IPS-18c (cell line): ENCODE measurements around the gene TUBB4B.
"Not testable (repeated sequence)": the region's sequence is repeated elsewhere in the genome, so short reads cannot be mapped to it uniquely, and the experiment has no call there.

Experiments used
- H3K4me3 ChIP-seq: 2 replicates; pipeline ENCODE4 v1.7.0; 2013; ENCODE audit warnings: low read depth, mild to moderate bottlenecking, low read length, moderate library complexity; ENCODE audit not compliant: insufficient read depth
- H3K9me3 ChIP-seq: one replicate; pipeline ENCODE4 v1.6.1; 2013; ENCODE audit warnings: mild to moderate bottlenecking, low read length, moderate library complexity; ENCODE audit not compliant: control insufficient read depth, insufficient read depth

The TUBB4B gene

DNA sequence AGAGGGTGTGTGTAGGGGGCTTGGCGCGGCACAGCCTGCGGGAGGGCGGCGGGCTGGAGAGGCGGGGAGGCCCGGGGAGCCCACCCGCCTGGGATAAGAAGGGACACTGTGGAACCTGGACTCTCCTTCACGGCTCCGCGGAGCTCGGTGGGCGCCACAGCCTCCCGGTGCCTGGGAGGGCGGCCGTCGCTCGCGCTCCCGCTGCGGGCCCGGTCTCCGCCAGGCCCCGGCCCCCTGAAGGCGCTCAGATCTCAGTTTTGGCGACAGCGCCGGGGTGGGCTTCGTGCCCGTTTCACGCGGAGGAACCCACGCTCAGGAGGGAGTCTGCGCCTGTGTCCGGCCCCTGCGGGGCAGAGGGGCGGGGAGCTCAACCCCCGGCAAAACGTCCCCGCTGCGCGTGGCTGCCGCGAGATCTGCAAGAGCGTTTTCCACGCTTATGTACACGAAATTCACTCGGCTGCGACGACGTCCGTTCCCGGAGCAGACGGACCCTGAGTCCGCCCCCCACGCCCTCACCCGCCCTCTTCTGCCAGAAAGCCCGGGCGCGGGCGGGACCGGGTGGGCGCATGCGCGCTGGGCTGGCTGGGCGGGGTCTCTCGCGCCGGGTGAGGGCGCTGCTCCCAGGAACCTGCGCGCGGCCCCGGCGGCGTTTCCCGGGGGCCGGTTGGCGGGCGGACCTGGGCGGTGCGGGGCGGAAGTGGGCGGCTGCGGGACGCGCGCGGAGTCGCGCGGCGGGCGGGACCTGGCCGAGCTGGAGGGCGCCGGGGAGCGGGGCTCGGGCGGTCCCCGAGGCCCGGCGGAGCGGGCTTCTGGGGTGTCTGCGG lies 13.7 kb downstream of the TUBB4B start, which contains the start of gene NELFB:
Gene NELFB, plus strand, starts transcription at position 704 of the 824 bp plus-strand sequence.
- no peaks in the 10 kb centered on the region for H3K9me3 ChIP-seq
- peak within 1 kb of the TSS; percentile 89 for H3K4me3 ChIP-seq

DNA sequence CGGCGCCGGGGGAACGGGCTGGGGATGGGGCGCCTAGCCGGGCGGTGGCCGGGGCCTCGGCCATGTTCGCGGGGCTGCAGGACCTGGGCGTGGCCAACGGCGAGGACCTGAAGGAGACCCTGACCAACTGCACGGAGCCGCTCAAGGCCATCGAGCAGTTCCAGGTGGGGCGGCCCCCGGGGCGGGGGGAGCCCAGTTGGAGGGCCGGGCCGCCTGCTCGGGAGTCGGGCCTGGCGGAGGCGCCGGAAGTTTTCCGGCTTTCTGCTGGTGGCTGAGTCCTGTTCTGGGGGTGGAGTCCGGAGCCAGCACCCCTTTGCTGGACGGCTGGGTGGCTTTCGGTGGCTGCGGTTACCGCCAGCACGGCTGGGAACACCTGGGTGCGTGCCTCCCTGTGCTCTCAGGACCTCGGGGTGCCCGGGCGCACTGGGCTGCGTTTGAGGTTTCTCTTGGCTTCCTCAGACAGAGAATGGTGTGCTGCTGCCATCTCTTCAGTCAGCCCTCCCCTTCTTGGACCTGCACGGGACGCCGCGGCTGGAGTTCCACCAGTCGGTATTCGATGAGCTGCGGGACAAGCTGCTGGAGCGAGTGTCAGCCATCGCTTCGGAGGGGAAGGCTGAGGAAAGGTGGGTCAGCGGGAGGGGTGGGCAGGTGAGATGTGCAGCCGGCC lies 14.5 kb downstream of the TUBB4B start:
- H3K4me3 ChIP-seq = peak overlapping the region; percentile 89
- H3K9me3 ChIP-seq = no peaks in the 10 kb centered on the region

DNA sequence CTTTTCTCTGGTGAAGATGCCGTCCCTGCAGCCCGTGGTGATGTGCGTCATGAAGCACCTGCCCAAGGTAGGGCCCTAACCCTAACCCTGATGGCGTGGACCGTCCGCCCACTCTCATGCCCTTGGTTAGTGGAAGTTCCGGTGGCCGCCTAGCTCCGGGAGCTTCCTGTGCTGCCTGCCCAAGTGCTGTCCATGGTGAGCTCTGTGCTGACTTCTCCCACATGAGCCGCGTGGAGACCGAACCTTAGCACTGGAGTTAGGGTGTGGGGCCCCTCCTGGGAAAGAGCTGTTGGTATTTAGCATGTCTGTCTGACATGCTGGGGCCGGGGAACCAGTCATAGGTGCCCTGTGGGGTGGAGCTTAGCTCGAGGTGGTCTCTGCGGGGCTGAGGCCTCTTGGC lies 15.3 kb downstream of the TUBB4B start:
- Histone ChIP-seq H3K4me3 (peak overlapping the region; percentile 89), H3K9me3 (no peaks in the 10 kb centered on the region)

DNA sequence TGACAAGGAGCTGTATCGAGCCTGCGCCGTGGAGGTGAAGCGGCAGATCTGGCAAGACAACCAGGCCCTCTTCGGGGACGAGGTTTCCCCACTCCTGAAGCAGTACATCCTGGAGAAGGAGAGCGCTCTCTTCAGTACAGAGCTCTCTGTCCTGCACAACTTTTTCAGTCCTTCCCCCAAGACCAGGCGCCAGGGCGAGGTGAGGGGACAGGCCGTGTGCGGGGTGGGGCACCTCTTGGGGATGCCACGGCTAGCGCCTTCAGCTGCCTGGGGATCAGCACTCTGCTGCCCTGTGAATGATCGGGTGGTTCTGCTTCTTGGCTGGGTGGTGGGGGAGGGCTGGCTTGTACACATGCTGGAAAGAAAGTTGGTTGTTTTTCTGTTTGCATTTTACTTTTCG lies 15.8 kb downstream of the TUBB4B start:
- Histone ChIP-seq H3K9me3 (no peaks in the 10 kb centered on the region), H3K4me3 (no peak overlapping the region)

DNA sequence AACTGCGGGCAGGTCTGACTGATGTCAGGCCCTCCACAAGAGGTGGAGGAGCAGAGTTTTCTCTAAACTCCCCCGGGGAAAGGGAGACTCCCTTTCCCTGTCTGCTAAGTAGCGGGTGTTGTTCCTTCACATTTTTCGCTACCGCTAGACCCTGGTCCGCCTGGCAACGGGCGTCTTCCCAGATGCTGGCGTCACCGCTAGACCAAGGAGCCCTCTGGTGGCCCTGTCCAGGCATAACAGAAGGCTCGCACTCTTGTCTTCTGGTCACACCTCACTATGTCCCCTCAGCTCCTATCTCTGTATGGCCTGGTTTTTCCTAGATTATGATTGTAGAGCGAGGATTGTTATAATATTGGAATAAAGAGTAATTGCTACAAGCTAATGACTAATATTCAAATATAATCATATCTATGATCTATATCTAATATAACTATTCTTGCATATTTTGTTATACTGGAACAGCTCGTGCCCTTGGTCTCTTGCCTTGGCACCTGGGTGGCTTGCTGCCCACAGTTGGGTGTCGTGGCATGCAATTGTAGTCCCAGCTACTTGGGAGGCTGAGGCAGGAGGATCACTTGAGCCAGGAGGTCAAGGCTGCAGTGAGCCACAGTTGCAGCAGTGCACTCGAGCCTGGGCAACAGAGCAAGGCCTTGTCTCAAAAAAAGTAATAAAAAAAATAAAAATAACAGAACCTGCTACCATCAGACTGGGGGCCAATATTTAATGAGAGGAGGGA lies 21.3 kb downstream of the TUBB4B start:
- not testable (repeated sequence) for H3K4me3 ChIP-seq, H3K9me3 ChIP-seq

DNA sequence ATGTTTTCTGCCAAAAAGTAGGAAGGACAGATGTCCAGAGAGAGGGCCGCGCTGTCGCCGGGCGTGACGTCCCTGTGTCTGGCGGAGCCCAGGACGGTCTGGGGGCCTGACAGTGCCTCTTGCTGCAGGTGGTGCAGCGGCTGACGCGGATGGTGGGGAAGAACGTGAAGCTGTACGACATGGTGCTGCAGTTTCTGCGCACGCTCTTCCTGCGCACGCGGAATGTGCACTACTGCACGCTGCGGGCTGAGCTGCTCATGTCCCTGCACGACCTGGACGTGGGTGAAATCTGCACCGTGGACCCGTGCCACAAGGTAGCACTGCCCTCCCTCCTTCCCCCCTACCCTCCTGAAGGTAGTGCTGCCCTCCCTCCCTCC lies 21.8 kb downstream of the TUBB4B start:
- H3K4me3 ChIP-seq = no peak overlapping the region

DNA sequence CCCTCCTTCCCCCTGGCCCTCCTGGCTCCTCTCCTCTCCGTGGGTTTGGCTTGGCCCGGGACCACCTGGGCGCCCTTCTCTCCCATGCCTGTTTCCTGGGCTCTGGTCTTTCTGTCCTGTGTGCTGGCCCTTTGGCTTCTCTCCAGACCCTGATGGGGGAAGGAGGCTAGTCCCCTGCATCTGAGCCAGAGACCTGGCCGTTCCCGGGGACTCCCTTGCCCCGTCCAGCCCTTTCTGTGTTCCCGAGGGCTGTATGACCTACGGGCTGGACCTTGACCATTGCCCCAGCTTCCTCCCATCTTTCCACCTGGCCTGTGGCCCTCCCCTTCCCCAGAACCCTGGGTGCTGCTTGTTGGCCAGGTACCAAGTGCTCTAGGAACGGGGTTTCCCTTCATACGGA lies 22.4 kb downstream of the TUBB4B start:
- no peaks in the 10 kb centered on the region for H3K9me3 ChIP-seq
- H3K4me3 ChIP-seq = no peak overlapping the region

More for the DNA sequence above, 21.8 kb downstream of the TUBB4B start:
- no peaks in the 10 kb centered on the region for H3K9me3 ChIP-seq

DNA sequence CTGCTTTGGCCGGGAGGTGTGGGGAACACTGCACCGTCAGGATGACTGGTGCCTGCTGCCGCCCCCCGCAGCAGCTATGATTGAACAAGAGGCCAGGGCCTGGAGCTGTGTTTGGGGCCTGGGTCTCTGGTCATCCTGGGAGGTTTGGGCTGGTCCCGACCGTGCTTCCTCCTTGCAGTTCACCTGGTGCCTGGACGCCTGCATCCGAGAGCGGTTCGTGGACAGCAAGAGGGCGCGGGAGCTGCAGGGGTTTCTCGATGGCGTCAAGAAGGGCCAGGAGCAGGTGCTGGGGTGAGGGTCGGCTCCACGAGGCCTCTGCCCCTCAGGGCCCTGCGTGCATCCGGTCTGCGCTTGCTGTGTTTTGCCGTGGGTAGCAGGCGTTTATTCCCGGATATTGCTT lies 23.0 kb downstream of the TUBB4B start:
- Histone ChIP-seq H3K4me3 (no peak overlapping the region), H3K9me3 (no peaks in the 10 kb centered on the region)

DNA sequence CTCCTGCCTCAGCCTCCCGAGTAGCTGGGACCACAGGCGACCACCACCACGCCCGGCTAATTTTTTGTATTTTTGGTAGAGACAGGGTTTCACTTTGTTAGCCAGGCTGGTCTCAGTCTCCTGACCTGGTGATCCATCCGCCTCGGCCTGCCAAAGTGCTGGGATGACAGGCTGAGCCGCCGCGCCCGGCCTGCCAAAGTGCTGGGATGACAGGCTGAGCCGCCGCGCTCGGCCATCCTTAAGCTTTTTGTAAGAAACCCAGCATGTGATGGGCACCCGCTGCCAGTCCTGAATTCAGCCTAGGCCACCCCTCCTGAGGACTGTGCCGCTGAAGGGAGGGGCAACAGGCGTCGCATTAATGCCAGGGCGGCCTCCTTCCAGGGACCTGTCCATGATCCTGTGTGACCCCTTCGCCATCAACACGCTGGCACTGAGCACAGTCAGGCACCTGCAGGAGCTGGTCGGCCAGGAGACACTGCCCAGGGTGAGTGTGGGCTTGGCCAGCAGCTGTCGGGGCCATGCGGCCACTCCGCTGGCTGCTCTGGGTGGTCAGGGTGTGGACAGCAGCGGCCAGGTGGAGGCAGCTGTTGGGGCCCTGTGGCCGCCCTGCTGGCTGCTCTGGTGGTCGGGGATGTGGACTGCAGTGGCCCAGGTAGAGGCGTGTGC lies 24.5 kb downstream of the TUBB4B start:
- H3K4me3 ChIP-seq = no peak overlapping the region
- H3K9me3 ChIP-seq = no peaks in the 10 kb centered on the region

DNA sequence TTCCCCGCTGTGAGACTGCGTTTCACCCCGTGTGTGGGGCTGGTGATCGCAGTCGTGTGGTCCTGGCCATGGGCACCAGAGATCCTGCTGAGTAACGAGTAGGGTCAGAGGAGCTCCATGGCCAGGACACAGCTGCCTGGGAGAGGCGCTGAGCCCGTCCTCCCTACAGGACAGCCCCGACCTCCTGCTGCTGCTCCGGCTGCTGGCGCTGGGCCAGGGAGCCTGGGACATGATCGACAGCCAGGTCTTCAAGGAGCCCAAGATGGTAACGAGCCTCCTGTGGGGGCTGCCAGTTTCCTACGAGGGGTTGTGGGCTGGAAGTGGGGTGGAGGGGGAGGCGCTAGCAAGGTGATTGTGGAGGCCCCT lies 25.1 kb downstream of the TUBB4B start:
- Histone ChIP-seq H3K9me3 (no peaks in the 10 kb centered on the region), H3K4me3 (no peak overlapping the region)

DNA sequence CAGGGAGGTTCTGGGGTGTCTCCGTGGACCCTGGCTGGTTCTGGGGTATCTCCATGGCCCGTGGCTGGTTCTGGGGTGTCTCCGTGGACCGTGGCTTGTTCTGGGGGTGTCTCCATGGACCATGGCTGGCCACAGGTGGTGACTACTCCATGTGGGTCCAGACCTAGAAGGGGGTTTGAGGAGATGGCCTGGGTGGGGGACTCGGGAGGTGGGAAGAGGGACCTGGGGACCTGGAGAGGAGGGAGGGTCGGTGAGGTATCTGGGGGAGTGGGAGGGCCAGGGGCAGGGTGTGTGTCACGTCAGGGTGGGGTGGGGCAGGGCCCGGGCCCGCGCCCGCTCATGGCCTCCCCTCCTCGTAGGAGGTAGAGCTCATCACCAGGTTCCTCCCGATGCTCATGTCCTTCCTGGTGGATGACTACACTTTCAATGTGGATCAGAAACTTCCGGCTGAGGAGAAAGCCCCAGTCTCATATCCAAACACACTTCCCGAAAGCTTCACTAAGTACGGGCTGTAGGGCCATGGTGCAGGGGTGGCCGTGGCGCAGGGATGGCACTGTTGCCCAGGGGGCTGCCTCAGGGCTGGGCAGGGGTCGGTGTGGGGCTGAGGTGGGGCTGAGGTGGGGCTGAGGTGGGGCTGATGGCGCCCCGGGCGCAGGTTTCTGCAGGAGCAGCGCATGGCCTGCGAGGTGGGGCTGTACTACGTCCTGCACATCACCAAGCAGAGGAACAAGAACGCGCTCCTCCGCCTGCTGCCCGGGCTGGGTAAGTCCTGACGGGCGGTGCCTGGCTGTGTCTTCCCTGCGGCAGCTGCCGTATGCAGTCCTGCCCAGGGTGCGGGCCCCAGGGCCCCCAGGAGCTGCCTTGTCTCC lies 25.7 kb downstream of the TUBB4B start:
- Histone ChIP-seq H3K9me3 (no peaks in the 10 kb centered on the region), H3K4me3 (no peak overlapping the region)

DNA sequence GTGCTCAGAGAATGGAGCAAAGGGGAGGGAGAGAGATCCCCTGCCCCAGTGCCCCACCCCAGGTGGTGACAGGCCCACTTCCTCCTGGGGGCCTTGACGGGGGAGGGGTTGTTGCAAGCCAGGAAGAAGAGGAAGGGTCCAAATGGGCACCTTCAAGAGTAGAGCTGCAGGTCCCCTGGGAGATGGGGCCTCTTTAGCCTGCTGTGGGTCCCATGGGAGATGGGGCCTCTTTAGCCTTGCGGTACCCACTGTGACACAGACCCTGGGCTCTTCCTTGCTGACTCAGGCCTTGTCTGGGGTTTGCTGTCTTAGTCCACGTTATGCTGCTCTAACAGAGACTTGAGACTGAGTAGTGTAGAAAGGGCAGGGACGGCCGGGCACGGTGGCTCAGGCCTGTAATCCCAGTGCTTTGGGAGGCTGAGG lies 26.9 kb downstream of the TUBB4B start:
- no peaks in the 10 kb centered on the region for H3K9me3 ChIP-seq
- H3K4me3 ChIP-seq = no peak overlapping the region

DNA sequence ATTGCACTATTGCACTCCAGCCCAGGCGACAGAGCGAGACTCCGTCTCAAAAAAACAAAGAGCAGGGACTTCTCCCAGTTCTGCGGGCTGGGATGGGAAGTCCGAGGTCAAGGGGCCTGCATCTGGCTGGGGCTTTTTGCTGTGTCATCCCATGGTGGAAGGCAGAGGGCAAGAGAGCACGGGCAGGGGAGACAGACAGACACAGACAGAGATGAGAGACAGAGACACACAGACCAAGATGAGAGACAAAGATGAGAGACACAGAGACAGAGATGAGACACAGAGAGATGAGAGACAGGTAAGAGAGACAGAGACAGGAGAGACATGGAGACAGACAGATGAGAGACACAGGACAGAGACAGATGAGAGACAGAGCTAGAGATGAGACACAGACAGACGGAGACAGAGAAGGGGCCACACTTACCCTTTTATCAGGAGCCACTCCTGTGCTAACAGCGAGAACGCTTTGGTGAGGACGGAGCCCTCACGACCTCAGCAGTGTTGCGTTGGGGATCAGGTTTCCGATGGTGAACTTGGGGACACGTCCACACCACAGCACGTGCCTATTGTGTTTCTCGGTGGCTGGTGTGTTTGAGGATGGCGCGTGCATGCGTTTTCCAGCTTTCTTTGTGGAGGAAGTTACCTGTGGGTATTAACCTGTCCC lies 27.6 kb downstream of the TUBB4B start:
- no peak overlapping the region for H3K4me3 ChIP-seq

DNA sequence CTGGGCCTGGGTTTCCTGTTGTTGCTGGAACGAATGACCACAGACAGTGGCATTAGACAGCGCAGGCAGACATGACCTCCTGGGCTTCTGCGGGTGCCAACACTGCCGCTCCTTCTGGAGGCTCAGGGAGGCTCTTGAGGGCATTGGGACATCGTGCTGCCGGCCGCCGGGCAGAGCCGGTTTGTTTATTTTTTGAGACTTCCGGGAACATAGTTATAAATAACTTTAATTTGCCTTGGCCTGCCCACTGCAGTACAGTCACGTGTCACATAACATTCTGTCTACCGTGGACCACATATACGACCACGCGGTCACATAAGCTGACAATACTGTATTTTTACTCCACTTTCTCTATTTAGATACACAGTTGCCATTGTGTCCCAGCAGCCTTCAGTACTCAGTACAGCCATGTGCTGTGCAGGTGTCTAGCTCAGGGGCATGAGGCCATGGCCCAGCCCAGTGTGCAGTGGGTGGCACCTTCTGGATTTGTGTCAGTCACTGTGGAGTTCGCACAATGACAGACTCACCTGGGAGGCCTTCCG lies 28.2 kb downstream of the TUBB4B start:
- H3K4me3 ChIP-seq = no peak overlapping the region
- H3K9me3 ChIP-seq = no peaks in the 10 kb centered on the region

More for the DNA sequence above, 27.6 kb downstream of the TUBB4B start:
- H3K9me3 ChIP-seq = no peaks in the 10 kb centered on the region

DNA sequence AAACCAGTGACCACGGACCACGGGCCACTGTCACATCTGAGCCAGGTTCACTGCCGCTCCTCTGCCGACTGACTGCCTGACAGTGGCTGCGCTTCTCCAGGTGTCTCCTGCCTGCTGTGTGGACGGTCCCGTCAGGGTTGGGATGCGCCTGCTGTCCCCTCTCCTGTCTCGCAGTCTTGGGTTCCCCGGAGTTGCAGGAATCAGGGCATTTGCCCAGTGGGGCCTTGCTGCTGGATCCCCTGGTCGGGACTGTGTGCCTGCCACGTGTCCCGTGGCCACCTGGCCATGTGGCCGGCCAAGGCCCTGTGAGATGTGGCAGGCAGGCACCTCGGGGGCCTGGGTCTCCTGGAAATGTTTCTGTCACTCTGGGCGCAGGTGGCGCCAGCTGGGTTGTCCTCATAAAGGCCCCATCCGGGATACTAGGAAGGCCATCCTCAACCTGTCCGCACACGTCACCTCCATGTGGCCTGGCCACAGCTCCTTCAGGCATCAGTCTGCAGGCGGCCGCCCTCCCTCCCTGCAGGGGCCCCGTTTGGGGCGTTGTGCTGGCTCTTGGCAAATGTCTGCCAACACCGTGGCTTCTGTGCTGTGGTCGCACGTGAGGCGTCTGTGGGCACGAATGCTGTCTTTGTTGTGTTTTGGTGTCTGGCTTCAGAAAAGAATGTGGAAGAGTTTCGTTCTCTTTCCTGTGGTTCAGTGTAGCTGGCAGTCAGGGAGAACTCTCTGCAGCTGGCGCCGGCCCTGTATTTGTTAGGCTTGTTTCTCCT lies 30.0 kb downstream of the TUBB4B start:
- no peaks in the 10 kb centered on the region for H3K9me3 ChIP-seq
- no peak overlapping the region for H3K4me3 ChIP-seq
